HG03064 (cell line): ENCODE measurements around the gene FRY.

ENCODE experiments used
- ATAC-seq: cut with Tn5 transposase; IDR thresholded peaks from one replicate; pipeline ENCODE4 v1.9.1; 2021; ENCODE audit warnings: low read depth; ENCODE audit not compliant: unreplicated experiment

Gene FRY

GRCh38 chr13:32016119-32016518 is 15.5 kb upstream of the FRY start:
- ATAC-seq = no peak

DNA sequence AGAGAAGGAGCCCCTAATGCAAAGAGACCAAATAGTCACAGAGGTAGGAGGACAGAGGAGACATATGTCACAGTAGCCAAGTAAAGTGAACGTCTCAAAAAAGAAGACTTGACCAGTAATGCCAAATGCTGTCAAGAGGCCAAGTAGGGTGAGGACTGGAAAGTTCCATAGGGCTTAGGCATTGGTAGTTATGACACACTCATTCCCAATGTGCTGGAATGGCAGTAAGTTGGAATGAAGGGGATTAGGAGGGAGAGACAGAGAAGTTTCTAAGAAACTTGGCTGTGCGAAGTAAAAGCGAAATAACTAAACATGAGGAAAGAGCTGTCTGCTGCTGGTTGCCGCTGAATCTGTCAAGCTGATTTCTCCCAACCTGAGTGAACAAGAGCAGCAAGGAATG is 14.9 kb upstream of the FRY start:
- ATAC-seq = no peak

- no peak for ATAC-seq
These were observed 14.1 kb upstream of the FRY start for GRCh38 chr13:32017474-32017873.

DNA sequence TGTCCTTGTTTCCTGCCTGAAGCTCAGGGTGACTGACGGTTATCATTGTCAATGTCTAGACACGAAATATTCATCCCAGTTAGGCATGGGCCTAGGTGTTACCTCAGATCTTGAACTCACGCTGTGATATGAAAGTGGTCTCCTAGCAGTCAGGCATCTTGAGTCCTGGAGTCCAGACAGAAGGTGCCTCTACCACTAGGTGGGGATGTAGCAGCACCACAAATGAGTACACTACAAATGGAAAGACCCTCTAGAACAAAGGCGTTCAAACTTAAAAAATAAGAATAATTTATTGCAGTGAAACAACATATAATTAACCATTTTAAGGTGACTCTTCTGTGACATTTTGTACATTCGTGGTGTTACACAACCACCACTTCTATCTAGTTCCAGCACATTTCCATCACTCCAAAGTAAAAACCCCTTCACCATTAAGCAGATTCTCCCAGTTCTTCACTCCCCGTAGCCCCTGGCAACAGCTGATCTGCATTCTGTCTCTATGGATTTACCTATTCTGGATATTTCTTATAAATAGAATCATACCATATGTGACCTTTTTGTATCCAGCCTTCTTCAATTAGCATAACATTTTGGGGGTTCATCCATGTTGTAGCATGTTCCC is 11.9 kb upstream of the FRY start:
- ATAC-seq = no peak

- ATAC-seq = no peak
These were observed 9.8 kb upstream of the FRY start for GRCh38 chr13:32021785-32022184.

GRCh38 chr13:32022311-32022710 is 9.3 kb upstream of the FRY start:
- no peak for ATAC-seq

GRCh38 chr13:32023096-32023495 is 8.5 kb upstream of the FRY start:
- no peak for ATAC-seq

DNA sequence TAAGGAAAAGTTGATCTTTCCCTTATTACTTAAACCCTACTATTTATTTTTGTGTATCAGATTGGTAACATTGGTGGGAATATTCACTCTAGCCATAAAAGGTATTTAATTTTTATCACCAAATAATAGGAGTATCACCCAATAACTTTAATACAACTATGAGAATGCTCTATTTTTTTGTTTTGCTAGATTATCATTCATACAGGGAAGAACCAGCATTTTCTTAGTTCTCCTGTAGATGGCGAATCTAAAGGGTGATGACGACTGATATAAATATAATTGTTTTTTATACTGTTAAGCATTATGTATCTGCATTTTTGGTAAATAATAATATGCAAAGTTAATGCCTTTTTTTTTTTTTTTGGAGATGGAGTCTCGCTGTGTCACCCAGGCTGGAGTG is 7.9 kb upstream of the FRY start:
- no peak for ATAC-seq

GRCh38 chr13:32024750-32025149 is 6.8 kb upstream of the FRY start:
- ATAC-seq = no peak

DNA sequence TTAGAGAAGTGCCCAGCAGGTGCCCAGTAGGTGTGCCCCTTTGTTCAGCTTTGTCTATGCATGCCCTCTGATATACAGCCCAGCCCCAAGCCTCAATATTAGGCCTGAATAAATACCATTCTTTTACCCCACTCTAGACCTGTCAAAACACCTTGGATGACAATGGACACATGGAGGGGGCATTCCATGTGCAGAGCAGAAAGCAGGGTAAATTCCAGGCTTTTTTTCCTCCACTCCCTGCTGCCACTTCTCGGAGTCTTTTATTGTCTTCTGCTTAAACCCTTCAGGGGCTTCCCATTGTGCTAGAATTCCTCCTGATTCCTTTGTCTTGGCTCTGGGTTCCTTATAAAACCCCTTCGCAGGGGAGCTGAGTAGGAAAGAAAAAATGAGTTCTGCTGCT is 5.8 kb upstream of the FRY start:
- no peak for ATAC-seq

- ATAC-seq = no peak
These were observed 5.0 kb upstream of the FRY start for GRCh38 chr13:32026623-32027022.

DNA sequence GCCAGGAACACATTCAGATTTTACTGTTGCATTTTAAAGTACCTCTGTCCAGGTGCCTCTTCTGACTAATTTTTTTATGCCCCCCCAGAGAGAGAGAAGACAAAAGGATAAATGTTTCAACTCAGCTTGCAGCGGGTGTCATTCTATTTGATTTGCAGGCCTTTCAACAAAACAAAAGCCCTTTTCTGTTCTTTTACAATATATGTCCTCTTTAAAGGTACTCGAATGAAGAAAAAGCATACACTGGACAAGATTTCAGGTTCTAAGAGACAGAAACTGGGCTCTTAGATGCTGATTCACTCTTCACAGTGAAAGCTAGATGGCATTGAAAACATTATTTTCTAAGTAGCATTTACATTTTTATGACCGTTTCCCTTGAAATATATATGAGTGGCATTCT is 2.9 kb upstream of the FRY start:
- no peak for ATAC-seq

DNA sequence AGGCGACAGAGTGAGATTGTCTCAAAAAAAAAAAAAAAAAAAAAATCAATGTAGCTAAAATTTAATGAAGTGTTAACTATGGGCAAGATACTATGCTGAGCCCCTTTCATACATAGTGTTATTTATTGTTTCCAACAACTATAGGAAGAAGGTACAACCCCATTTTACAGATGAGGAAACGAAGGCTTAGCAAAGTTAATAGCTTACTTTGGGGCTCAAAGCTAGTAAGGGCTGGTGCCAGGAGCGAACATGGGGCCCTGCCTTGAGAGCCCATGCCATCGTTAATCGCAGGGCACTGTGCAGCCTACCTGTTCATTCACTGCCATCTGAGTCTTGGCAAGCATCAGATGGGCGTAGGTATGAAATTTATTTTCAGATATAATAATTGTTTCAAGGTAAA is 1.9 kb upstream of the FRY start:
- no peak for ATAC-seq

DNA sequence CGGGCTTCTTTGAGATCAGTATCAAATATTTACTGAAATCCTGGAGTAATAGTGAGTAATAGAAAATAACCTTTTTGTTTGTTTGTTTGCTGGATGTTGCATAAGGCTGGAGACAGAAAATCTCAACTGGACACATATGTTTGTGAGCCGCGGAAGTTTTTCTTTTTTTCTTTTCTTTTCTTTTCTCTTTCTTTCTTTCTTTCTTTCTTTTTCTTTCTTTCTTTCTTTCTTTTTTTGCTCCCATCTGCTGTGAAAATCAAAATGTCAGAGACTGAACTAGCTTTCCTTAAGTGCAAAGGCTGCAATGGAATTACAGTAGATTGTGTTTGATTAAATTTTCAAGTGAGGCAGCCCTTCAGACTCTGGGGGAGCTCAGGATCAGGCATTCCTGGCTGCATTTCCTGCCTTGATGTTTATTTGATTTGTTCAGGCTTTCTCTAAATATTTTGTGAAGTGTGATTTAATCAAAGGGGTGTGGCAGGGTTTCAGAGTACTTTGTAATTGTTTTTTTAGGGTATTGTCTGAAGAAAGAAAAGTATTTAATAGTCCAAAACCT is 319 bp downstream of the FRY start:
- ATAC-seq = no peak

GRCh38 chr13:32032759-32033158 is 1.2 kb downstream of the FRY start:
- no peak for ATAC-seq

DNA sequence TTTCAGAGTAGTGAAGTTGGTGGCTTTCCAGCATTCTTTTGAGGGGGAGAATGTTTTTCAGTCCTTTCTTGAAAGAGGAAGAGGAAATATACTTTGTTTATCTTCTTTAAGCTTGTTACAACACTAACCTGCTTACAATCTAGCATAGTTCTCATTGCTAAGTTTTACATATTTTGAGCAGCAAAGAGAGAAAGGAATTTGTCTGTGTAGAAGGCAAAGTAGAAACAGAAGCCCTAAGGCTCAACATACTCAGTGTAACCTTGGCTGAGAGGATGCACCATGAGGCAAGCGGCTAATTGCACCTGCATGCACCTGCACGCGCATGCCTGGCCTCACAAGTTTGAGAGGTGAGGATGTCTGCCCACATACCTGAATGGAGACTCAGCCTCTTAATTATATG is 2.2 kb downstream of the FRY start:
- no peak for ATAC-seq

DNA sequence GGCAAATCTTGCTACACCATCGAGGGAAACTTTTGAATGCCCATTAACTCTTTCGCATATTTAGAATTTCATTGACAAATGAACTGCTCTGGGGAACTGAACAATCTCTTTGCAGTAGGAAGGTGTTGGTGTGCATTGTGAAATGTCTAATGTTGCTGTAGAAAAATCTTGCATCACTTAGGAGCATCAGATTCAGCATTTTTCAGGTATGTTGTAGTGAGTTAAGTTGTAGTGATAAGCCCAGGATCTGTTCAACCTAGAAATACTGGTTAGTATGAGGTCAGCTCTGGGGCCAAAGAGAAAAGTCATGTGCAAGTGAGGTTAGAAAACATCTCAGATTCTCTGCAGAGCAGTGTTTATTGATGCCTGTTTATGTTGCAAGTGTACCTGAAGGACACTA is 4.1 kb downstream of the FRY start:
- ATAC-seq = no peak

DNA sequence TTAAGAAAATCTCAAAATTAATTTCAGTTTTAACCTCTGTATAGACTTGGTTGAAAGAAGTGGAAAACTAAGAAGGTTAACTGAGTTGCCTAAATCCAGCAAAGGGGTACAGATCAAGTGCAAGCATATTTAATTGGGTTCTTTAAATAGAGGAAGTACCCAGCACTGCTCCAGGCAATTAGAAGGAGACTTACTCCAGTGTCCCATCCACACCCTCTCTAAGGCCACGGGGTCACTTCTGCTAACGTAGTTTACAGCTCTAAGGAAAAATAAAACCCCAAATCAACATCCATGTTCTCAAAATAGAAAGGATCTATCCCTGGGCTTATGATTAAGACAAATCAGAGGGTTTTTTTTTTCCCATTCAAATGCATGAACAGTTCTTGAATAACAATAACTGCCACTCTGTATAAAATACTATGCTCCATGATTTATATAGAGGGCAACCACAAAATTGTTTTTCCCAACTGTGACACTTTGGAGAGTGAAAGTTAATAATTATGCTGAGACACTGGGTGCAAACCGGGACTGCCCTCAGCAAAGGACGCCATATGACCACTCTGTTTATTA is 4.6 kb downstream of the FRY start:
- ATAC-seq = no peak

DNA sequence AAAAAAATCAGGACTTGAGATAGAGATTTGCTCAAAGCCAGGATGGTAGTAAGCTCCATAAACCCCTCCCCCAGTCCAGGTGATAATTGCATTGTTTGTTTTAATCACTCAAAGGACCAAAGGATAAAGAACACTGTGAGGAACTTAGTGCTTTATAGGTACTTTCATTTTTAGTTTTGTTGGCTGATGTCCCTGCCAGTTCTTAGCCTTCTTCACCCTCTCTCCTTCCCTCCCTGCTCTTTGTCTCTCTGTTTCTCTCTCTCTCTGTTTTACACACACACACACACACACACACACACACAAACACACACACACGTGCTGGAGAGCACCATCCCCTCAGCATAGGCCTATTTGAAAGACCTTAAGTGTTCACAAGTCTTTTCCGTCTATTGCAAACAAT is 5.2 kb downstream of the FRY start:
- no peak for ATAC-seq

DNA sequence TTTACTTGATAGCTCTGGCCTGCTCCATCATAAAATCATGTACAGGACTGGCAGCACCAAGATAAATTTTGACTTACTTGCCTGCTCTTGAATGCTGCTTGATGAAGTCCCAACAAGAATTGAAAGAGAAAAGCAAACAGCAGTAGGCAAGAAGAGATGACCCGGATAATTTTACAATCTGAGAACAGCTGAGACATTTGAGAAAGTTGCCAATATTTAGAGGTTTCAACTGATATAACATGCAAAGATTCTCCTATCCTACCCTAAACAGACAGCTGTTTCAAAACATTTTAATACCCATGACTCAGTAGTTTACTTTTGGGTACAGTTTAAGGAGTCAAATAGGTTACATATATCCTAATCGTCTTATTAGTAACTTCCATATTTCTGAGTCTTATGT is 5.9 kb downstream of the FRY start:
- no peak for ATAC-seq

DNA sequence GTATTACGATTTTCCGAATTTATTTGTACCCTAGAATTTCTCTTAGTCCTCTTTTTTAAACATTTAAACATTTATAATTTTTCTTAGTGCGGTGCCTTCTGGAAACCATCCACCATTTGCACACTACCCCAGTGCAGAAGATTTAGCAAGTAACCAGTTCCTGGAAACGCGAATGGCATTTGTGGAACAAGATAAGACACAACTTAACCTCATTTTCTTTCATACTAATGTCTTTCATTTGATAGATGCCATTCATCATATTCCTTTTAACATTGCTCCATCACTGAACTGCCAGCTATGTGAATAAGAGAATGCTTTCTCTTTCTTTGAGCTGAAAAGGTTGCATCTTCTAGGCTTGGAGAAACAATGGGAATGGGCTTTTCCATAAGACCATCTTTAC is 6.8 kb downstream of the FRY start:
- no peak for ATAC-seq

DNA sequence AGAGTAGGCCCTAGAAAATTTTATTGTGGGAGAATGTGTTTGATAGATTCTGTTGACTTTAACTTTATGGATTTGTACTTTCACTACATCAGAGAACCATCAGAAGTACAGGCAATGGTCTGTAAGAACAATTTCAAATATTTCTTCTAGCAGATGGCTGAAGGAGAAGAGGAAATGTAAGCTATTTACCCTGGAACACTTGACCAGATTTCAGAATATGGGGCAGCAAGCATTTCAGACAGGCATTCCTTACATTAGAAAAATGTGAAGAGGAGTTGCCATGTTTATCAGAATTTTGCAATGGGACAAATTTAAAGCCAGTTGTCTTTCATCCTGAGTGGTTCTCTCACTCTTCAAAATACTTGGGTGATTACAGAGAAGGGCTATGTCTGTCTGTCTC is 7.5 kb downstream of the FRY start:
- ATAC-seq = no peak

GRCh38 chr13:32039528-32039927 is 8.0 kb downstream of the FRY start:
- ATAC-seq = no peak
